ENCODE data around the gene LEMD1.

GRCh38 chr1:205437570-205437969, 15.7 kb upstream of the LEMD1 start:
- TF ChIP-seq CTCF (conservative IDR thresholded peaks at IDR 0.05) (no peak), EZH2 (IDR thresholded peaks at IDR 0.05; ENCODE audit: low read depth) (no peak)

Measured in PC-9 (cell line).